Measurements from ENCODE around the gene MAP3K5. TPM values are rescaled to one million over a fixed set of nuclear protein-coding genes. Genes with fewer than 3 reads are reported as not detected.

The MAP3K5 gene
- total RNA-seq, 2 experiments from 2014 or later: 9.2 to 11.0 TPM

GRCh38 chr6:136685540-136686108 lies 106.7 kb downstream of the MAP3K5 start:
- POLR2A ChIA-PET: no interaction called here

GRCh38 chr6:136684466-136684865 lies 107.8 kb downstream of the MAP3K5 start:
- POLR2A ChIA-PET: no interaction called here
- CTCF ChIA-PET: no interaction called here

More at GRCh38 chr6:136685540-136686108, 106.7 kb downstream of the MAP3K5 start:
- CTCF ChIA-PET: no interaction called here

GRCh38 chr6:136683209-136683941 lies 108.9 kb downstream of the MAP3K5 start:
- POLR2A ChIA-PET: no interaction called here
- CTCF ChIA-PET: no interaction called here

GRCh38 chr6:136682292-136682691 lies 110.0 kb downstream of the MAP3K5 start:
- CTCF ChIA-PET: no interaction called here
- POLR2A ChIA-PET: no interaction called here

GRCh38 chr6:136677822-136678221 lies 114.5 kb downstream of the MAP3K5 start:
- ChIA-PET POLR2A (no interaction called here), CTCF (no interaction called here)

- ChIA-PET POLR2A (no interaction called here), CTCF (interaction anchor here (1.5 kb wide), 1 partner anchor 115 kb away, joined by 3 read pairs; the partner anchor contains the start of gene MAP3K5)
These were observed 114.9 kb downstream of the MAP3K5 start for GRCh38 chr6:136677344-136677743.

GRCh38 chr6:136676075-136676474 lies 116.2 kb downstream of the MAP3K5 start:
- POLR2A ChIA-PET: no interaction called here
- CTCF ChIA-PET: interaction anchor here (1.5 kb wide), 1 partner anchor 116 kb away, joined by 3 read pairs; the partner anchor contains the start of gene MAP3K5

- POLR2A ChIA-PET: no interaction called here
- CTCF ChIA-PET: no interaction called here
These were observed 118.7 kb downstream of the MAP3K5 start for GRCh38 chr6:136673571-136673970.

- POLR2A ChIA-PET: no interaction called here
- CTCF ChIA-PET: no interaction called here
These were observed 120.1 kb downstream of the MAP3K5 start for GRCh38 chr6:136672144-136672543.

GRCh38 chr6:136669299-136669699 lies 123.0 kb downstream of the MAP3K5 start:
- CTCF ChIA-PET: no interaction called here
- POLR2A ChIA-PET: no interaction called here

- ChIA-PET POLR2A (no interaction called here), CTCF (no interaction called here)
These were observed 123.7 kb downstream of the MAP3K5 start for GRCh38 chr6:136668571-136668970.

- CTCF ChIA-PET: interaction anchor here (0.6 kb wide), 1 partner anchor 1503 kb away, joined by 4 read pairs; no protein-coding TSS in a partner anchor
- POLR2A ChIA-PET: no interaction called here
These were observed 126.2 kb downstream of the MAP3K5 start for GRCh38 chr6:136666041-136666440.

GRCh38 chr6:136662347-136663237 lies 129.7 kb downstream of the MAP3K5 start:
- ChIA-PET POLR2A (no interaction called here), CTCF (no interaction called here)

- ChIA-PET CTCF (no interaction called here), POLR2A (interaction anchor here (1.1 kb wide), 1 partner anchor 1080 kb away, joined by 3 read pairs; no protein-coding TSS in a partner anchor)
These were observed 131.6 kb downstream of the MAP3K5 start for GRCh38 chr6:136660727-136661126.

- ChIA-PET CTCF (no interaction called here), POLR2A (no interaction called here)
These were observed 132.2 kb downstream of the MAP3K5 start for GRCh38 chr6:136659991-136660499.

- POLR2A ChIA-PET: no interaction called here
- CTCF ChIA-PET: interaction anchor here (1.3 kb wide), 1 partner anchor 134 kb away, joined by 4 read pairs; the partner anchor contains the start of gene MAP3K5
These were observed 133.6 kb downstream of the MAP3K5 start for GRCh38 chr6:136658711-136659110.

- POLR2A ChIA-PET: no interaction called here
- CTCF ChIA-PET: no interaction called here
These were observed 134.6 kb downstream of the MAP3K5 start for GRCh38 chr6:136657666-136658065.

- POLR2A ChIA-PET: no interaction called here
- CTCF ChIA-PET: interaction anchor here (0.6 to 1.1 kb wide), 2 partner anchors 12 to 53 kb away, joined by 4 read pairs; no protein-coding TSS in a partner anchor
These were observed 136.2 kb downstream of the MAP3K5 start for GRCh38 chr6:136656121-136656520.

- POLR2A ChIA-PET: no interaction called here
These were observed 136.8 kb downstream of the MAP3K5 start for GRCh38 chr6:136655239-136656014.

More at GRCh38 chr6:136655239-136656014, 136.8 kb downstream of the MAP3K5 start:
- CTCF ChIA-PET: interaction anchor here (0.8 to 1.1 kb wide), 2 partner anchors 12 to 137 kb away, joined by 3 to 4 read pairs; partner anchors contain the start of gene MAP3K5

All from activated CD8-positive, alpha-beta memory T cell treated with anti-CD3 and anti-CD28 coated beads for 36 hours (primary cell).